ENCODE results near the gene LMOD3. TPM values are rescaled to one million over a fixed set of nuclear protein-coding genes. Genes with fewer than 3 reads are reported as not detected.

The LMOD3 gene
- total RNA-seq, 1 experiment from 2014 or later, result not detected

- Histone ChIP-seq H3K4me3 (ENCODE audit: low read depth in 2 of 2, low read length in 2 of 2) (no peak overlapping the region), H3K9me3 (ENCODE audit: control insufficient read depth, insufficient read depth, low read depth, low read length) (no peaks in the 10 kb centered on the region), H3K36me3 (ENCODE audit: control insufficient read depth, insufficient read depth, low read length) (no peaks in the 10 kb centered on the region; the same call in 1 of the 2 replicates), H3K27ac (ENCODE audit: low read length) (no peak overlapping the region), H3K27me3 (ENCODE audit: control insufficient read depth, insufficient read depth, low read length) (no peaks in the 10 kb centered on the region), H3K4me1 (ENCODE audit: control insufficient read depth, insufficient read depth, low read length) (no peaks in the 10 kb centered on the region)
- no peak for DNase-seq (ENCODE audit: low read depth, low spot score)
- BruUV-seq (replicated peaks), result no TSS peak
- TF ChIP-seq POLR2AphosphoS5 (IDR thresholded peaks at IDR 0.05; ENCODE audit: low read depth, low read length), result no peak
- TF ChIP-seq SIN3A (IDR thresholded peaks at IDR 0.05; ENCODE audit: borderline replicate concordance, insufficient read depth, low read depth, low read length), result no peak
- no peak for TF ChIP-seq REST (IDR thresholded peaks at IDR 0.05; ENCODE audit: insufficient read depth in 1 of 2, low read depth in 2 of 2, low read length in 1 of 2)
- no peak for TF ChIP-seq CTCF (IDR thresholded peaks at IDR 0.05)
- no peak for TF ChIP-seq TCF7L2 (IDR thresholded peaks at IDR 0.05; ENCODE audit: low read depth, low read length)
- POLR2A ChIA-PET, result no interaction called here
- no peak for ATAC-seq
- CTCF ChIA-PET, result no interaction called here
- intact Hi-C loops (cut with micrococcal nuclease; ENCODE audit: unreplicated experiment), result no loop called here
- in situ Hi-C loops (cut with HindIII; ENCODE audit: low pct_unique_long_range_greater_than_20kb, low sequenced_read_pairs), result no loop called here
Observed at GRCh38 chr3:69104586-69104985, 17.8 kb downstream of the LMOD3 start.

GRCh38 chr3:69103123-69103522, 19.3 kb downstream of the LMOD3 start:
- CTCF ChIA-PET, result no interaction called here
- H3K4me3 ChIP-seq (ENCODE audit: low read depth in 2 of 2, low read length in 2 of 2), result no peak overlapping the region
- no peaks in the 10 kb centered on the region for H3K4me1 ChIP-seq (ENCODE audit: control insufficient read depth, insufficient read depth, low read length)
- no TSS peak for BruUV-seq (replicated peaks)
- intact Hi-C loops (cut with micrococcal nuclease; ENCODE audit: unreplicated experiment), result no loop called here
- H3K27ac ChIP-seq (ENCODE audit: low read length), result no peak overlapping the region
- POLR2A ChIA-PET, result no interaction called here
- TF ChIP-seq REST (IDR thresholded peaks at IDR 0.05; ENCODE audit: insufficient read depth in 1 of 2, low read depth in 2 of 2, low read length in 1 of 2), result no peak
- TF ChIP-seq SIN3A (IDR thresholded peaks at IDR 0.05; ENCODE audit: borderline replicate concordance, insufficient read depth, low read depth, low read length), result no peak
- no peak for TF ChIP-seq POLR2AphosphoS5 (IDR thresholded peaks at IDR 0.05; ENCODE audit: low read depth, low read length)
- TF ChIP-seq TCF7L2 (IDR thresholded peaks at IDR 0.05; ENCODE audit: low read depth, low read length), result no peak
- TF ChIP-seq CTCF (IDR thresholded peaks at IDR 0.05), result no peak
- in situ Hi-C loops (cut with HindIII; ENCODE audit: low pct_unique_long_range_greater_than_20kb, low sequenced_read_pairs), result no loop called here
- H3K9me3 ChIP-seq (ENCODE audit: control insufficient read depth, insufficient read depth, low read depth, low read length), result no peaks in the 10 kb centered on the region
- no peak for DNase-seq (ENCODE audit: low read depth, low spot score)
- H3K27me3 ChIP-seq (ENCODE audit: control insufficient read depth, insufficient read depth, low read length), result no peaks in the 10 kb centered on the region
- no peak for ATAC-seq
- no peaks in the 10 kb centered on the region; the same call in 1 of the 2 replicates for H3K36me3 ChIP-seq (ENCODE audit: control insufficient read depth, insufficient read depth, low read length)
